ENCODE measurements around the gene EEIG1.

GRCh38 chr9:128022886-128023285 is 42.1 kb upstream of the EEIG1 start:
- TF ChIP-seq CTCF (IDR thresholded peaks at IDR 0.05) (no peak), POLR2A (IDR thresholded peaks at IDR 0.05) (no peak)

Measured in tibial nerve (tissue), 3 donors.